Lower leg skin (tissue), 3 donors: ENCODE data around the gene PA2G4.

Source experiments
- POLR2A ChIP-seq, 2 donors: fragments of 450-650 bp; IDR thresholded peaks; one replicate each; pipeline ENCODE4 v1.6.1; 2016 to 2017; ENCODE audit warnings: antibody characterized with exemption in 2 of 2, mild to moderate bottlenecking in 1 of 2, moderate library complexity in 1 of 2
- TF ChIP-seq, protein P1 (sequence below), 3 donors: fragments of 450-650 bp; IDR thresholded peaks; one replicate each; pipeline ENCODE4 v1.5.1; 2016; ENCODE audit warnings: antibody characterized with exemption in 3 of 3, mild to moderate bottlenecking in 3 of 3, moderate library complexity in 2 of 3

DNA sequence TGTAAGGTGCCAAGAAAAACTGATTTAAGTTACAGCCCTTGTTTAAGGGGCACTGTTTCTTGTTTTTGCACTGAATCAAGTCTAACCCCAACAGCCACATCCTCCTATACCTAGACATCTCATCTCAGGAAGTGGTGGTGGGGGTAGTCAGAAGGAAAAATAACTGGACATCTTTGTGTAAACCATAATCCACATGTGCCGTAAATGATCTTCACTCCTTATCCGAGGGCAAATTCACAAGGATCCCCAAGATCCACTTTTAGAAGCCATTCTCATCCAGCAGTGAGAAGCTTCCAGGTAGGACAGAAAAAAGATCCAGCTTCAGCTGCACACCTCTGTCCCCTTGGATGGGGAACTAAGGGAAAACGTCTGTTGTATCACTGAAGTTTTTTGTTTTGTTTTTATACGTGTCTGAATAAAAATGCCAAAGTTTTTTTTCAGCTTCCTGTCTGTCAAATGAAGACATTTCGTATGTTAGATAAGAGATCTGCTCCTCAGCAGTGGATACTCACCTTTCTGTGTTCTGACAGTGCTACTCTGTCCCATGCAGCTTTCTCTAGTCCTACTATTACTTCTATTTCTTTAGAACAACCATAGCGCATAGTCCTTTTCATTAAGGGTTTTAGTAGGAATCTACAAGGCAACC is 1.2 kb upstream of the PA2G4 start:
- no peak for TF ChIP-seq POLR2A (IDR thresholded peaks at IDR 0.05)
- TF ChIP-seq, protein P1, sequence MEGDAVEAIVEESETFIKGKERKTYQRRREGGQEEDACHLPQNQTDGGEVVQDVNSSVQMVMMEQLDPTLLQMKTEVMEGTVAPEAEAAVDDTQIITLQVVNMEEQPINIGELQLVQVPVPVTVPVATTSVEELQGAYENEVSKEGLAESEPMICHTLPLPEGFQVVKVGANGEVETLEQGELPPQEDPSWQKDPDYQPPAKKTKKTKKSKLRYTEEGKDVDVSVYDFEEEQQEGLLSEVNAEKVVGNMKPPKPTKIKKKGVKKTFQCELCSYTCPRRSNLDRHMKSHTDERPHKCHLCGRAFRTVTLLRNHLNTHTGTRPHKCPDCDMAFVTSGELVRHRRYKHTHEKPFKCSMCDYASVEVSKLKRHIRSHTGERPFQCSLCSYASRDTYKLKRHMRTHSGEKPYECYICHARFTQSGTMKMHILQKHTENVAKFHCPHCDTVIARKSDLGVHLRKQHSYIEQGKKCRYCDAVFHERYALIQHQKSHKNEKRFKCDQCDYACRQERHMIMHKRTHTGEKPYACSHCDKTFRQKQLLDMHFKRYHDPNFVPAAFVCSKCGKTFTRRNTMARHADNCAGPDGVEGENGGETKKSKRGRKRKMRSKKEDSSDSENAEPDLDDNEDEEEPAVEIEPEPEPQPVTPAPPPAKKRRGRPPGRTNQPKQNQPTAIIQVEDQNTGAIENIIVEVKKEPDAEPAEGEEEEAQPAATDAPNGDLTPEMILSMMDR (IDR thresholded peaks at IDR 0.05): no peak
